ENCODE measurements around the gene TEX54.
"Not testable (repeated sequence)": the region's sequence is repeated elsewhere in the genome, so short reads cannot be mapped to it uniquely, and the experiment has no call there.

TEX54 gene

GRCh38 chr11:62855571-62856332, 23.1 kb upstream of the TEX54 start:
- peak; percentile 98 for DNase-seq (ENCODE audit: low read depth)

DNA sequence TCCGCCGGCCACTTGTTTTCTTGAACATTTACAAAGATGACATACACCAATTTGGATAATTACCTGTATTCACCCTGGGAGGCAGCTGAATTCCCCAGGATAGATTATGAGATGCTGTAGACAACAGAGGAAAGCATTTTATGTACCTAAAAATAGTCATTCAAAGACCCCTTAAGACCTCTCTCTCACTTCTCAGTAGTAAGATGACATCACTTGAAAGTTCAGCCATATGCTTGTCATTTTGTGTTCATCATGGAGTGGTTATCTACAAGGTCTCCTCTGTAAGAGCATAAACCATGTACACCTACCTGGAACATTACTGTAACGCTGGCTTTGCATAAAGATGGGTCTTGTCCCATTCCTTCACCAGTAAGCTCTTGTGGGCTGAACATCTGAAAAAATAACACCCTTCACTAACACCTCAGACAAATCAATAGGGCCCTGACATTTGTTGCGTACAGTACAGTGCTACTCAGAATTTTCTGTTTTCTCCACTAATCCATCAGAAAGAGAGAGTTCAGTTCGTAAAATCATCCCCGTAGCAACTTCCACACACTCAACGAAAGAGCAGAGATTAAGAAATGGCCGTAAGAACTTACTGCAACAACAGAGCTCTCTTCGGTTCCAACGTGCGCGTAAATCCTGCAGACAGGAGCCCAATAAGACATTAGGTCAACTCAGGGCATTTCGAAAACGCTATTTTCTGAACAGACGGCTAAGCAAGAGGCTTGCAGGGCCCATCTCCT, 22.4 kb upstream of the TEX54 start:
- DNase-seq (ENCODE audit: low read depth): no peak

DNA sequence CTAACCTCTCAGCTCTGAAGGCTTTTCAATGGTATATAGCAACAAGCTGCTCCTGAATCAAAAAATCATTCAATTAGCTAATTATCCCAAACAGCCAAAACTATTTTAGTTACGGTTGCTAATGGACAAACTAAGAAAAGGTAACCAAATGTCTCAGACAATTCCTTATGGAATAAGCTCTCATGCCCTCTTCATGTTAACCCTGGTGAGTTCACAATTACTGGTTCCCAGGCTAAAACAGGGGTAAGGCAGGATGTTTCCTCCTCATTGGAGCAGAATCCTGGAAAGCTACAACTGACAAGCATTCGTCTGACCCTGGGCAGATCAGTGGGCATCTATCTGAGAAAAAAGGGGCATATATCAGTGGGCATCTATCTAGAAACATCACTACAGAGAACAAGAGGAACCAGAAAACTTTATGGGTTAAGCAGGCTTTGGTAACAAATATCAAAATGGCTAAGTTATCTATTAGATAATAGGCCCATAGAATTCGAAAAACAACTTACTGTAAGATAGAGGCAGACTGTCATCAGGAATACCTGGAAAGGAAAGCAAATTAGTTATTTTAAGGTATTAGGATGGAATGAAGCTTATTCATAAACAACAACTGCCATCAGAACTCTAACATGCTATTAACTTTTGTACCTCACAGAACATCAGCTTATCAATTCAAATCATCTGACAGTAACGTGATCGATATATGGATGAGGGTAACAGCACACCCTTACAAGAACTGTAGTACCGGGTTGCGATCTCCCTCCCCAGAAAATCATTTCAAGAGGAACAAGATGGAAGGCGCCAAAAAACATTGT, 21.6 kb upstream of the TEX54 start:
- DNase-seq (ENCODE audit: low read depth): no peak

DNA sequence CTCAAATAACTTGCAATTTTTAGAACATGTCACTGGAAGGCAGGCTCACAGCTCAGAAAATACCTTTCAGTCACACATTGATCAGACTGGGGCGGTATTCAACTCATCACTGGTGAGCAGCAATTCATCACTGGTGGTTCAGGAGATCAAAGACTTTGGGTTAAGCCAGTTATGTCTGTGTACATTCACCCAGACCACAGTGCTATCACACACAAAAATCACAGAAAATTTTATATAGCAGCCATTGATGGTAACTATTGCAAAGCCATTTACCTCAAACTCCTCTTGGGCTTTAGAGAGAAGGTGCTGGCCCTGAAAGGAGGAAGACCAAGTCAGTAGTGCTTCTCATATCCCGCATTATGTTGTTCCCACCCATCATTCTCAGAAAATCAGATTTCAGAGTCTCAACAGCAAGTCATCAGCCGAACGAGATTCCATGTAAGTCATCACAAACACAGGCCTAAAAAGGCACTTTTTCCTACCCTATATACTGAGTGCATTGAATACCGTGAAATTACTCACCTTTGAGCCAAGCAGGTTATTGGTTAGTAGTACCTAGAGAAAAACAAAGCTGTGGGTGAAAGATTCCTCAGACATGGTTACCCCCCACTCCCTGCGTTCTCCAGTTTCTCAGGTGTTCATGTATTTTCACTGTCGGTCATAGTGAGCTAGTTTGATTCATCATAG, 20.8 kb upstream of the TEX54 start:
- DNase-seq (ENCODE audit: low read depth): no peak

- no peak for DNase-seq (ENCODE audit: low read depth)
Observed at GRCh38 chr11:62852523-62853188, 20.0 kb upstream of the TEX54 start.

DNA sequence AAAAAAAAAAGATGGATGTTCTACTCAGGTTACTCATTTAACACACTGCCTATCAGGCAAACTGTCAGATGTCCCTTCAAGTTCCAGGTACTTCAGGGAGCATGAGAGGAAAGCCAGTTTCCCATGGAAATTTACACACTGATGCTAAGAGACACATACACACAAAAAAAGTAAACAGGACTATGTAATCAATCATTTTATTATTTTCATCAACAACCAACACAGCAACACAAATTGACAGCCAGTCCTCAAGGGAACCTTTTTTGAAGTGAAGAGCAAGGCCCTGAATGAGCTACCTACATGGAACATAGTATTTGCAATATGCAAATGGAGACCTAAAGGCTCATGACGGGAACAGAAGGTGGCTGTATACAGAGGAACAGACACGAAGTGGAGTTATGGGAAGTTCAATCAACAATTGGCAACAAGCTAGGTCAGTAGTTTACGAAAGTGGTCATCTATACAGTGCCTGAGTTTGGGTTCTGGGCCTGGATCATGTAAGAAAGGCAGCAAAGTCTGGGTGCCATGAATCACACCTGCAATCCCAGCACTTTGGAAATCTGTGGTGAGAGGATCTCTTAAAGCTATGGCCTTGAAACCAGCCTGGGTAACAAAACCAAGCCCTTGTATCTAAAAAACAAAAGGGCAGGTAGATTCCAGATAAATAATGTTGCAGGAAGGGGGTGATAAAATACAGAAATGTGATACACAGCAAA, 19.3 kb upstream of the TEX54 start:
- DNase-seq (ENCODE audit: low read depth): no peak

GRCh38 chr11:62850911-62851806, 18.5 kb upstream of the TEX54 start:
- DNase-seq (ENCODE audit: low read depth): no peak

GRCh38 chr11:62847767-62848314, 15.2 kb upstream of the TEX54 start:
- no peak for DNase-seq (ENCODE audit: low read depth)

- no peak for DNase-seq (ENCODE audit: low read depth)
Observed at GRCh38 chr11:62846177-62846576, 13.5 kb upstream of the TEX54 start.

- no peak for DNase-seq (ENCODE audit: low read depth)
Observed at GRCh38 chr11:62844154-62844553, 11.5 kb upstream of the TEX54 start.

DNA sequence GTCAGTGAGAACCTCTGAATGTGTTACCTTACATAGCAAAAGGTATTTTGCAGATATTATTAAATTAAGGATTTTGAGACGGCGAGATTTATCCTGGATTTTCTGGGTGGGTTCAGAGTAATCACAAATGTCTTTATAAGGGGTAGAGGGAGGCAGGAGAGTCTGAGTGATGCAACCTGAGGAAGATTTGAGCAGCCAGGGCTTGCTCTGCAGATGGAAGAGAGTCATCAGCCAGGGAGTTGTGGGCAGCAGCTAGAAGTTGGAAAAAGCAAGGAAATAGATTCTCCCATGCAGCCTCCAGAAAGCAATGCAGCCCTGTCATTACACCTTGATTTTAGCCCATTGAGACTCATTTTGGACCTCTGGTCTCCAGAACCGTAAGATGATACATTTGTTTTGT, 10.8 kb upstream of the TEX54 start:
- DNase-seq (ENCODE audit: low read depth): no peak

- DNase-seq (ENCODE audit: low read depth): not testable (repeated sequence)
Observed at GRCh38 chr11:62842891-62843290, 10.2 kb upstream of the TEX54 start.

- DNase-seq (ENCODE audit: low read depth): no peak
Observed at GRCh38 chr11:62842171-62842741, 9.6 kb upstream of the TEX54 start.

- DNase-seq (ENCODE audit: low read depth): peak; percentile 67
Observed at GRCh38 chr11:62841361-62842170, 8.9 kb upstream of the TEX54 start.

- DNase-seq (ENCODE audit: low read depth): peak; percentile 76
Observed at GRCh38 chr11:62840721-62841360, 8.2 kb upstream of the TEX54 start.

GRCh38 chr11:62839050-62839945, 6.7 kb upstream of the TEX54 start, which contains the start of gene WDR74:
Gene WDR74 (minus strand): TSS chr11:62839590. CDS start chr11:62839570, 20 bp downstream.
- DNase-seq (ENCODE audit: low read depth): peak; percentile 89

- no peak for DNase-seq (ENCODE audit: low read depth)
Observed at GRCh38 chr11:62835336-62835735, 2.7 kb upstream of the TEX54 start.

All from activated T-helper 9 cell treated with anti-CD3 and anti-CD28 coated beads, Interleukin-2, amount 50 U/mL, for 16 hours (primary cell).